Measurements from ENCODE around the gene PPP1R3G.

PPP1R3G gene

DNA sequence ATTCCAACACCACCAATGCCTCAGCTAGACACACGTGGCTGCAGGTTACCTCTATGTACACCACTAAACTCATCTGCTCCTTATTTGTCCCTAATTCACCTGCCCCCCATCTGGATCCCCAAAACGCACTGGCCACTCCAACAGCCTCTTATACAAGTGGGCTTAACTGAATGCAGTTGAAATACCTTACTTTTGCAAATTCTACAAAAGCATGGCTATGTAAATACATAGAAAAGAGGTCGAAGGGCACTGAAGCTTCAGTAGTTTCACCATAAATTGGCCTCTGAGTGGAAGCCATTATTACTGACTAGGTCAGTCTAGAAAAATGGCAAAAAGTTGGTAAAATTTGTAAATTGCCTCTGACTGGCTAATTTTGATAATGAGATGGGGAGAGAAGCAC lies 11.1 kb upstream of the PPP1R3G start:
- no peak for DNase-seq

DNA sequence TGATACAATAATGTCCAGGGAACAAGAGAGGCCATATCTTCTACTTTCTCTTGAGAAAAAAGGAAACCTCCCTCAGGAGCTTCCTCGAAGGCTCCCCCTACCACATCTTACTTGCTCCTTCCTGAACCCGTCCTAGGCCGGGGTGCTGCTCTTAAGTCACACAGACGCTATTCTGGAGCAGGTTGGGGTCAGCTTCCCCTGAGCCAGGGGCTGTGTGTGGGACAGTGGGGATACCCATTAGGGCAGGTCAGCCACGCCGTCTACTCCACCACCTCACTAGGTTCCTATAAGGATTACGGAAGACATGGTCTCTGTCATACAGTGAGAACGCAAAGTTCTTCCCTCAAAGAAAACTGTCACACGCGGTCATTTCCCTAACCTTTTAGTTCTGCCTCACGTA lies 8.2 kb upstream of the PPP1R3G start:
- DNase-seq = no peak

DNA sequence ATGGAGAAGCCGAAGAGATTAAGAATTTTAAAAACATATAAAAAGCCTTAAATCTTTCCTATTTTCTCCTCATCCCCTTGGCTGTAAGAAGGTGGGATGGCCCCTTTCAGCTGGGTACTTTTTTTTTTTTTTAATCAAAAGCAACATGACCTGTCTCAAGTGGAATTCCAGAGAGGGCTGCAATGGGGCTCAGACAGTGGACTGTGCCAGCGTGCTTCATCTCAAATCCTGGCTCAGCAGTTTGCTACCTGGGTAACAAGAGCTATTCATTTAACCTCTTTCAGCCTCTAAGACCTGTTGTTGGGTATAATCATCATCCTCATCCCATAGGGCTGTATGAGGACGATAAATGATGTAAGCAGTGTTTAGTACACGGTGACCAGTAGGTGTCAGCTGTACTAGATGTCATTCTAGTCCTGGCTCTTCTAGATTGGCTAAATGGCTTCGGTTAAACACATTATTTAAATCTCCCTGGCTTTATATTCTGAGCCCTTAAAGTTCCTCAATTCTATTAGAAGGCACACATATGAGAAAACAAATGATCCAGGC lies 6.9 kb upstream of the PPP1R3G start:
- no peak for DNase-seq

DNA sequence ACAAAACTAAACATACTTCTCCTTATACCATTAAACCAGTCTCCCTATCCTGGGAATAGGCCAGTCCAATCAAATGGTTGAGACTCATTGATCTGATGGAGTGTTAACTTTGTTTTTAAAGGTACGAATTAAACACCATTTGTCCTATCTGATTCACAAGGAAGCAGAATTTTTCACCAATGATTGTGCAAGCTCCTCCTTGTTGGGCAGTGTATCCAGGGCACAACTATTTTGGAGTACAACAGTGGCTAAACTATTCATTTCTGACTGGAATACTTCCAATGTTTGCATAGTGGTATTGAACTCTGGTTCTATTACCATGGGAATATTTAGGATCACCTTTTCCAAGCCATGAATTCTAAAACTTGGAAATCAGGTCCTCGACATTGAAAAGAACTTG lies 5.4 kb upstream of the PPP1R3G start:
- DNase-seq = no peak

DNA sequence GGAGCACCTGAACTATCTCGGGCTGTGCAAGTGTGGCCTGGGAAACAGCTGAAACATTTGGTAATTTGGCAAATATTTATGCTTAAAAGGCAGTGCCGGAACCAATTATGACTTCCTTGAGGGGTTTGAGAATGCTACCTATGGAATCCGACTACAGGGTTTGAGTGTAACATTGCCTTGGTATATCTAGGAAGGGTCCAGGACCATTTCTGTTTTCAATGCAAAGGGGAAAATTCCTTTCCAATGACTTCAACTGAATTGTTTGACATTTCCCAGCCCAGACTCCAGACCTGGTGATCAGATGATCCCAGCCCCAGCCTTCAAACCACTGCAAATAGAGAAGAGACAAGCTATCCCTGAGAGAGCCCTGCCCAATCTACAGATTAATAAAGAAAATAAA lies 4.6 kb upstream of the PPP1R3G start:
- no peak for DNase-seq

DNA sequence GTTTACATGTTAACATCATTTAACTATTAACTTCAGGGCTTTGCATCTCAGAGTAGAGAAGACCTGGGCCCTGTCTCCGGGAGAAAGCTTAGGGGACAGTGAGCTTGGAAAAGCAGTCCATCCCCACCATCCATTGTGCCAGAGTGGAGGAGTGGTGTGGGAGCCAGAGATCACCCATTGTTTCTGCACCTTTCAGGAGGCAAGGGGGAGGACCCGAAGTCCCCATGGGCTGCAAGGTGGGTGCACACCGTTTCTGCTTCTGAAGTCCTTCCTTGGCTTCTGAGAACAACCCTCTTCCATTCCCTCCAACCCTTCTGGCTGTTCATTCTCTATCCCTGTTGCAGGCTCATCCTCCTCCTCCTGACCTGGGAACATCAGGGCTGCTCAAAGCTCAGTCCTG lies 4.0 kb upstream of the PPP1R3G start:
- DNase-seq = no peak

DNA sequence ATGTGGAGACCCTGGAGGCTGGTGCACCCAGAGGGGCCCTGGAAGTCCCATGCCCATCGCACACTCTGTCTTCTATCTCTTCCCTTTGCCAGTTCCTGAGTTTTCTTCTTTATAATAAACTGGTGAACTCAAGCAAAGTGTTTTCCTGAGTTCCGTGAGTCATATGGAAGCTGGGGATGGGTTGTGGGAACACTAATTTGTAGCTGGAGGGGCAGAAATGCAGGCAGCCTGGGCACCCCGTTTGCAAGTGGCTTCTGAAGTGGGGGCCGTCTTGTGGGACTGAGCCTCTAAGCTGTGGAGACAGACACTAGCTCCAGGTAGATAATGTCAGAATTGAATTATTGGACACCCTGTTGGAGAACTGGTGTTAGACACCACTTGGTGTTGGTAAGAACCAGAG lies 3.2 kb upstream of the PPP1R3G start:
- no peak for DNase-seq

DNA sequence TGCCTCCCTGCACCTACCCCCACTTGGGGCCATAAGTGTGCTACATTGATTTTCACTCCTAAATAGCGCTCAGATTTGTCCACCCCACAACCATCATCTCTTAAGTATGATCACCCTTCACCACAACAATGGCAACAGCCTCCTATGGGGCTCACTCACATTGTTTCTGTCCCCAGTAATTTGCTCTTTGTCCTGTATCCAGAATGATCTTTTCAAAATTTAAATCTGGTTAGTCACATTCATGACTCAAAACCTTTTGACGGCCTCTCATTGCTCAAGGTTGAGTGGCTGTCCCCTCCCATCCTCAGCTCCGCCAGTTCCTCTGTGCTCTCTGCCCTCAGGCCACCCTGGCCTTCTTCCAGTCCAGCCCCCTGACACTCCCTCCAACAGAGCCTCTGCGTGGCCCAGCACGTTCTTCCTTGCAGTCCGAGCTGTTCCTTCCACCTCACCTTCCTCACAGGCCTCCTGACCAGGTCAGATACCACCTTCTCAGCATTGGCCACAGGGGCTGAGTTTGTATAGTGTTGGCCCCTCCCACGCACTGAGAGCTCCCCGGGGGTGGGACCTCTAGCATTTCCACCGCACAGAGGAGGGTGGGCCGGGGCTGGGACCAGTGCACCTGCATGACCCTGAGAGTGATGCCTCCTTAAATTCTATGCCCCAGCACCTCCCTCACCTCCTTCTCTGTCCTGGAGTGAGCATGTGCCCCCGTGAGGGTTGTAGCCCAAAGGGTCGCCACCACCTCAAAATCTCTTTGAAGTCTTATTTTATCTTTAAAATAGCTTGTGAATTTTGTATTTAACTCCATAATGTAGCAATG lies 2.4 kb upstream of the PPP1R3G start:
- no peak for DNase-seq

DNA sequence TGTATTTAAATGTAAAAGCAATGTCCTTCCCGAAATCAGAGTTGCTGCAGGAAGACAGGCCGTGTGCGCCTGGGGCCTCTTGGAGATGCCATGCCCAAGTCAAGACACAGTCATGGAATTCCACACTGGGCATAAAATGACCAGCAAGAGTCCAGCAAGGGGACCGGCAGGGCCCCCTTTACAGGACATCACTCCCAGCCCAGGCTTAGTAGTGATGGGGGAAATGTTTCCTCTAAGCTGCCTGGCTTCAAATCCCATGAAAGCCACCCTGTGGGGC lies 1.9 kb upstream of the PPP1R3G start:
- DNase-seq = no peak

DNA sequence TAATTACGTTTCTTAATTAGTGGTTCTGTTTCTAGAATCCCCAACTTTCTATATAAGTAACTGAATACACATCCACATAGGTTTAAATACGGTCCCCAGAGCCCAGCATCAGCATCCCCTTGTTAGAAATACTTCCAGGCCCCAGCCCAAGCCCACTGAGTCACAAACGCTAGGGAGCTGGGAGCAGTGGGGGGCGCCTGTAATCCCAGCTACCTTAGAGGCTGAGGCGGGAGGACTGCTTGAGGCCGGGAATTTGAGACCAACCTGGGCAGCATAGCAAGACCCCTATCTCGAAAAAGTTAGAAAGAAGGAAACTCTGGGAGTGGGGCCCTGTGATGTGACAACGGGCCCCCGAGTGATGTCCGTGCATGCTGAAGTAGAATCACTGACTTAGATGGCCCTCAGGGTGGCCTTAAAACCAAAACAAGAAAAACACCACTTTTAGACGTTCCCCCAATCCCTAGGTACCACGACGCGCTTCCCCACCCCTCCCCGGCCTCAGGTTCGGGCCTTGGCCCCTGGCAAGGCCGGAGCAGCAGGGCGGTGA lies 1.3 kb upstream of the PPP1R3G start:
- no peak for DNase-seq

DNA sequence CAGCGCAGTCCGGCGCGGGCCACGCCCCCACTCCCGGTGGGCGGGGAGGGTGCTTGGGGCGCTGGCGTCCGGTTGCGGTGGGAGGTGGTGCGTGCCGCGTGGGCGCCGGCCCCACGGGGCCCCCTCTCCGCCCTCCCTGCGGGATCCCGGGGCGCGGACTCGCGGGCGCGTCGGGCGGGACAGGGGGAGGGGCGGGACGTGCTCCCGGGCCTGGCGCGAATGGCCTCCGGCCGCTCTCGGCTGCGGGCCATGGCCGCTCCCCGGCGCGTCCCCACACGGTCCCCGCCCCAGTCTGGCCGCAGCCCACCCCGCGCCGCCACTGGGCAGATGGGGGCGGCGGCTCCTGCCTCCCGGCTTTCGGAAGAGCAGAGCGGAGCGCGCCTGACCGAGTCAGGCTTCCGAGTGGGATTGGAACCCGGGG lies 771 bp upstream of the PPP1R3G start:
- DNase-seq = no peak

DNA sequence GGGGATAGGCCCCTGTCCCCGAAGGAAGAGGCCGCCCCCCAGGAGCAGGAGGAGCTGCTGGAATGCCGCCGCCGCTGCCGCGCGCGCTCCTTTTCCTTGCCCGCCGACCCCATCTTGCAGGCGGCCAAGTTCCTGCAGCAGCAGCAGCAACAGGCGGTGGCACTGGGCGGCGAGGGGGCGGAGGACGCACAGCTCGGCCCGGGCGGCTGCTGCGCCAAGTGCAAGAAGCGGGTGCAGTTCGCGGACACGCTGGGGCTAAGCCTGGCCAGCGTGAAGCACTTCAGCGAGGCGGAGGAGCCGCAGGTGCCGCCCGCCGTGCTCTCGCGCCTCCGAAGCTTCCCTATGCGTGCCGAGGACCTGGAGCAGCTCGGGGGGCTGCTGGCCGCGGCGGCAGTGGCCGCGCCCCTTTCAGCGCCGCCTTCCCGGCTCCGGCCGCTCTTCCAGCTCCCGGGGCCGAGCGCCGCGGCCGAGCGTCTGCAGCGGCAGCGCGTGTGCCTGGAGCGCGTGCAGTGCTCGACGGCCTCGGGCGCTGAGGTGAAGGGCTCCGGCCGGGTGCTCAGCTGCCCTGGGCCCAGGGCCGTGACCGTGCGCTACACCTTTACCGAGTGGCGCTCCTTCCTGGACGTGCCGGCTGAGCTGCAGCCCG lies 630 bp downstream of the PPP1R3G start:
- no peak for DNase-seq

DNA sequence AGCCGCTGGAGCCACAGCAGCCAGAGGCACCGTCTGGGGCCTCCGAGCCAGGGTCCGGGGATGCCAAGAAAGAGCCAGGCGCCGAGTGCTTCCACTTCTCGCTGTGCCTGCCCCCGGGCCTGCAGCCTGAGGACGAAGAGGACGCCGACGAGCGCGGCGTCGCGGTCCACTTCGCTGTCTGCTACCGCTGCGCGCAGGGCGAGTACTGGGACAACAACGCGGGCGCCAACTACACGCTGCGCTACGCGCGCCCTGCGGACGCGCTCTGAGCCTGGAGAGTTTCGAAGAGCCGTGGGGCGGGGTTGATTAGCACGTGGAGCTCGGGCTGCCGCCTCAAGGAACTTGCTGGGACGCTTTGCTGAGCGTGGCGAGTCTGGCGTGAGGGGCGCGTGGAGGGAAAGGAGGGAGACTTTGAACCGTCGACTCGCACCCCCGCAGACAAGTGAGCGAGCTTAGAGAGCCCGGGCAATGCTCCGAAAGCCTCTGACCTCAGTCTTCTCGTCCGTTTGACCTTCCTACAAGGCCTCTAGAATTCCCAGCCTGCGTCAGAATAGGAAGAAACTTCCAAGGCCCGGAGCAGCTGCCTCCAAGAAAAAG lies 1.3 kb downstream of the PPP1R3G start:
- no peak for DNase-seq

DNA sequence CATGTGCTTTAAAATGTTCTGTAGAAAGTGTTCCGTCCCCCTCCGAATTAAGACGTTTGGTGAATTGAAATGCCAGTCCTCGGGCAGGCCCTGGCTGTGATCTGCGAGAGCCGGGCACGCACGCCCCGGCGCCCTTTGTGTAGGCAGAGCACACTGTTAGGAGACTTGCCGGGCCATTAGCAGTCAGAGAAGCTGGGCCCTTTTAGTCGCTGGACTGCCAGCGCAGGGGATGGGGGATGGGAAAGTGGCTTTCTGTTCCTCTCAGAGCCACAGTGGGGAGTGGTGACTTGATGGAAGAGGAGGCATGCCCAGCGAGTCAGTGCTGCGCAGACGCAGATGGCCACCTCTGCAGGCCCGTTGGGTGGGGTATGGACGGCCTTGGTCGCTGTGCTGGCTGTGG lies 2.2 kb downstream of the PPP1R3G start:
- no peak for DNase-seq

DNA sequence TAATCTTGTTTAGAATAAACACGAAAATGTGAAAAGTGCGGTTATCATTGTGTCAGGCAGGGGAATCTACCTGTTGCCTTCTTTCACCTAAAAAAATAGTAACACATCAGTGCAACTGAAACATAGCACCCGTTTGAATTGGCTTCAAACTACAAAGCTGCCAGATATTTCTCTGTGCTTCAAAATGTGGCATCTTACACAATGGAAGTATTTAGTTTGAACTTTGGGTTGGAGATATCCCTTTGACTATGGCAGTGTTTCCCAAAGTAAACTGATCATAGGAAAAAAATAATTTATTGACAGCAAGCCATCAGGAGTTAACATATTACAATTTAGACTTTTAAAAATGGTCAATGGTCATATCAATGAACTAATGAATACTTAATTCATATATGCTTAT lies 3.6 kb downstream of the PPP1R3G start:
- DNase-seq = no peak

DNA sequence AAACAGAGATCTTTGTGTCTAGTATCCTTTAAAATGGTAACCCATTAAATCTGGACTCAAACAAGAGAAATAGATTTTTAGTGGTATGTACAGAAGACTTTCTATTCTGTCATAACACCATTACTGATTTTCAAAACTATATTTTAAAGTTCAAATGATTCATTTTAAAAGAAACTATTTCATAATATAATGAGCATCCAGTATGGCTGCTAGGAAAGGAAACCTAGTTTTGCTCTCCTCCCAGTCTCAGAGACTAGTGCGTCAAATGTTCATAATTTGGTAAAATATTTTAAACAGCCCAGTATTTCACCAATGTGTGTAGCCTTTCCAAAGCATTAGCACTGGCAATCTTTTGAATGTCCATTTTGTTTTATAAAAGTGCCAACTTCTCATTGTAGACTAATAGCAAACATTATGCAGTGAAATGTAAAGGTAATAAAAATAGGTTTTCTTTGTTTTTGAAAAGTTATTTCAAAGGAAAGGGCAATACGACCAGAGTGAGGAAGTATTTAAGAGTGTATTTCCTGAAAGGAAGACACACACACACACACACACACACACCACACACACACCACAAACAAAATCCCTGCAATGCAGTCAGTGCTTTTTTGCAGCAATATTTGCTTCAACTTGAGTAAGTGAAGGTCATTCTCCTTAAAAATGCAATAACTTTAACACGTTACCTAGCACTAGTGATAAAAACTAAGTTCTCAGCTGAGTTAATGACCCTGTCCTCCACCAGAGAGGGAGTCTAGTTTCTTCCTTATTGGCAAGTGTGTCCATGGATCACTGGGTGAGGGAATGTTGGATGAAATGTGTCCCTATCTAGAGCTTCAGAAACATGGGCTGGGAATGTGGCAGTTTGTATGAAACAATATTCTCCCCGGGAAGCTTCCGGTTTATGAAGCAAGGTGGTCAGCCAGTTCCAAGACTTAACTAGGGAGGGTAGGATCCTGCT lies 4.6 kb downstream of the PPP1R3G start:
- no peak for DNase-seq

DNA sequence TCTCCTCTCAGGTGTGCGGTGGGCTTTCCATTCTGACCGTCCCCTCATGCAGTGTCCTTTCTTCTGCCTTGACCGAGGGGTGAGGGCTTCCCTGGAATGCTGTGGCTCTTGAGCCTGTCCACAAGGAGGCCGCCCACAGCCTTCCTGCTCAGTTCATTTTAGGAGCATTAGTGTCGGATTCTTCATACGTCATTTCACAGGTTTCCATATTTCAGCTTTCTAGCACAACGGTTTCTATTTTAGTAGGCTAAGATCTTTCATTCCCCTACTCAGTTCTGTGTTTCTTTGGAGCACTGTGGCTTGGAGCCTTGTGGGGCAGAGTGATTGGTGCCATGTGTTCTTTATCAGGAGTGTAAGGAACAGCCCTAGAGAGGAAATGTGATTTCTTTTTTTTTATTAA lies 5.5 kb downstream of the PPP1R3G start:
- DNase-seq = no peak

DNA sequence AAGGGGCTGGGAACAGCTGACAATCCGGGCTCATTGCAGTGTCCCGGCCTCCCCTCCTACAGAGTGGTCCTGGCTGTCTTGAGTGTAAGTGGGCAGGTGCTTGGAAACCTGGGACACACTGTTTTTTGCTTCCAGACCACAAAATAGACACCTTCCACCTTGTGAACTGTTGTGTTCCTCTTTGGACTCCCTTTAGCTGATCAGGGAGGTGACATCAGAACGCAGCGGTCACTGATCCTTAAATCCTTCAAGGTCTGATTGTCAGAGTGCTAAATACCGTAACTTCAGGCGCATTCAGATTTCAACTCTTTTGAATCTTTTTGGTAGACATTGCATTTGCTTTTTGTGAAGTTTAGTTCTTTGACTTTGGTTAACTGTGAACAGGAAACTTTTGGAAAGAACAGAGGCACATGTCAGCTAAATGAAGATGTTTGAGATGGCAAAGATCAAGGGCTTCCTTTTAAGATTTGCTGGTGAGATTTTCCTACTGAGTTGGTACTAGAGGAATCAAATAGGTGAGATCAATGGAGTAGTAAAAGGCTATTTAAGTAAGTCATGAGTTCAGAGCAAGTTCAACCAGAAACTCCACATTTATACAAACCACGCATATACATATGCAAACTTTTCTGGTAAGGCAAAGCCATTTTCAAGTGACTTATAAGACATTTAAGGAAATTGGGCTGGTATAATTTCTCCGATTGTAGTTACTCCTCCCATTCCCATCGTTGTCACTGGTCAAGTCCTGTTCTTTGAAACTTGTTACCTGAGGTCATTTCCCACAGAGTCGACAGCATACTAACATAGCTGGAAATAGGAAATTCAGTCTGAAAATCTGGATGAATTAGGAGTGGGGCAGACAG lies 6.3 kb downstream of the PPP1R3G start:
- no peak for DNase-seq

DNA sequence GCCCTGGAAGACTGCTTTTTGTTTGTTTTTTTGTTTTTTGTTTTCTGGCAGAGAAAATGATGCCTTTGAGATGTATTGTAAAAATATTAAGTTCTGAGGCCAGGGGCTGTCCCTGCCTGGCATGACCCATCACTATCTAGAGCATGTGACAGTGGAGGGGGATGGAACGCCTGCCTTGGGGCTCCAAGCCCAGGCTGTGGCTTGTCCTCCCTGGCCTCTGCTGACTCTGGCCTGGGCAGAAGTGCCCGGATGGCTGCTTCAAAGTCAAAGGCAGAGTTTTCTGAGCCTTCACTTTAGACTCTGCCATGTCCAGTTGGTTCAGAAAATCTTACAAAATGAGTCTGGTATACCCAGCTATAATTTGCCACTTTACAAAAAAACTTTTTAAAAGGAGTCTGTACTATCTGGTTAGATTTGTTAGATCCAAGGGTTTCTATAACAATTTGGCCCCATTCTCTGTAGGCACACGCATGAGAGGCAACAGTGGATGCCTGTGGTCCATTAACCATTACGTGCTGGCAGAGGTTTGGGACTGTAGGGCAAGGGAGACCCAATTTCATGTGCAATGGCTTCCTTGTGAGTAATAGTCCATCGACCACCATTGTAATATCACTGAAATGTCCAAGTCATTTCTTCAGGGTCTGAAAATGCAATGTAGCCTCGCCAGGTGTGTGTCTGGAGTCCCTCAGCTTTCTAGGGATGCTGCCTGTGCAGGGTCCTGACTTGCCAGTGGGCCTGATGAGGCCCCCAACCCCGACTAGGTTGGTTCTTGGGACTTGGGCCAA lies 8.3 kb downstream of the PPP1R3G start:
- no peak for DNase-seq

DNA sequence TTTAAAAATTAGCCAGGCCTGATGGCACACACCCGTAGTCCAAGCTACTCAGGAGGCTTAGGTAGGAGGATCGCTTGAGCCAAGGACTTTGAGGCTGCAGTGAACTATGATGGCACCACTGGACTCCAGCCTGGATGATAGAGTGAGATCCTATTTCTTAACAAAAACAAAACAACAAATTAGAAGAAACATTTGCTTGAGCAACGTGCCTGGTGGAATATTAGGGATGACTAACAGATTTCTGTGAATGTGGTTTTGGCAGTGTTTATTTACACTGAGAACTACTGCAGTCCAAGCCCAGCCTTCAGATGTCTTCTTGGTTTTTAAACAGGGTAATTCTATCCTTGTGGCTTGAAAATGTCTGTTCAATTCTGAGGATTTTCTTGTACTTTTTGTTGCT lies 9.2 kb downstream of the PPP1R3G start:
- DNase-seq = no peak

DNA sequence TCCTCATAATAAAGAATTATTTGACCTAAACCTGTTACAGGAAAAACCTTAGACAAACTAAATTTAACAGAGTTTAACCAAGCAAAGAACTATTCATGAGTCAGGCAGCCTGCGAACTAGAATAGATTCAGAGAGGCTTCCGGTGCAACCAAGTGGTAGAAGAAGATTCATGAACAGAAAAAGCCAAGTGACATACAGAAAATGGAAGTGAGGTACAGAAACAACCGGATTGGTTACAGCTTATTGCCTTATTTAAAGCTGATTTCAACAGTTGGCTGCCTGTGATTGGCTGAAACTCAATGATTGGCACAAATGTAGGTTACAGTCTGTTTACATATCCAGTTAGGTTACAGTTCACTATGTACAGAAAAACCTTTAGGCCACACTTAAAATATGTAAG lies 10.1 kb downstream of the PPP1R3G start:
- DNase-seq = no peak

Measured in NCI-H1694 treated with DMSO at 0.1 percent for 48 hours (cell line).